HepG2 (cell line): ENCODE results near the gene ANO6. TPM values are rescaled to one million over a fixed set of nuclear protein-coding genes. Genes with fewer than 3 reads are reported as not detected.

Experiments used
- ATAC-seq: fragments of 200-7000 bp; cut with Tn5 transposase; 3 replicates; pipeline ENCODE4 v1.9.1; 2020; ENCODE audit warnings: mild to moderate bottlenecking, moderate library complexity
- BruUV-seq: library from RNA; stranded (reverse); fragments of 400-500 nt; replicated peaks from 2 replicates; lab custom pipeline; 2021; lab: Mats Ljungman, UMichigan
- CTCF ChIA-PET: fragments of 300-600 bp; formaldehyde crosslinking; extraction: SDS; loops from one replicate; lab custom pipeline; 2021; ENCODE audit warnings: low total read pairs, inconsistent platforms, low intra/inter-chr PET ratio; lab: Yijun Ruan, JAX
- POLR2A ChIA-PET: fragments of 350-600 bp; sonication (Branson Sonifier 250); formaldehyde crosslinking; loops from one replicate; lab custom pipeline; 2020; ENCODE audit warnings: antibody characterized with exemption, inconsistent platforms; lab: Yijun Ruan, JAX
- DNase-seq: peaks from one replicate; pipeline ENCODE4 v3.0.0-alpha.2; 2015; ENCODE audit warnings: low spot score
- FAIRE-seq: peaks from 3 replicates; lab custom pipeline; 2011; peaks lifted over from hg19 to GRCh38; lab: Jason Lieb, UNC
- H2AFZ ChIP-seq: one replicate; pipeline ENCODE4 v1.6.1; 2011; ENCODE audit warnings: low read length, inconsistent platforms
- H3K27ac ChIP-seq: fragments of 300-600 bp; 3 replicates; pipeline ENCODE4 v1.8.0; 2011; ENCODE audit warnings: mixed run types, mild to moderate bottlenecking, mixed read lengths, low read length, inconsistent platforms; ENCODE audit not compliant: insufficient read depth; ENCODE audit errors: extremely low read length
- H3K27me3 ChIP-seq, 2 experiments: fragments of 200-600 bp in 1 of 2; 2 replicates in 1 of 2; 3 replicates in 1 of 2; pipeline versions ENCODE4 v1.6.0 to v1.8.0; 2011; ENCODE audit warnings: low read length in 2 of 2, mild to moderate bottlenecking in 2 of 2, moderate library complexity in 2 of 2, inconsistent platforms in 1 of 2; ENCODE audit not compliant: insufficient read depth in 2 of 2, control insufficient read depth in 1 of 2
- H3K36me3 ChIP-seq, 2 experiments: fragments of 200-600 bp in 1 of 2; replicated peaks in 1 of 2; 2 replicates in 1 of 2; 3 replicates in 1 of 2; pipeline versions ENCODE4 v1.5.1 to v1.8.0; 2011; ENCODE audit warnings: low read length in 2 of 2, inconsistent platforms in 1 of 2; ENCODE audit not compliant: insufficient read depth in 2 of 2, control insufficient read depth in 1 of 2
- H3K4me1 ChIP-seq: 2 replicates; pipeline ENCODE4 v1.5.1; 2012; ENCODE audit warnings: low read length, inconsistent platforms; ENCODE audit not compliant: insufficient read depth
- H3K4me2 ChIP-seq: 2 replicates; pipeline ENCODE4 v1.6.0; 2011; ENCODE audit warnings: low read depth, low read length, inconsistent platforms
- H3K4me3 ChIP-seq, 3 experiments: fragments of 200-600 bp in 1 of 3; sonication (generic), shearing (Covaris generic) in 1 of 3; replicated peaks in 1 of 3; 2 replicates each; pipeline ENCODE4 v1.5.1; 2011 to 2016; ENCODE audit warnings: low read length in 3 of 3, inconsistent platforms in 2 of 3, low read depth in 2 of 3, mild to moderate bottlenecking in 2 of 3, control low read depth in 1 of 3, mixed read lengths in 1 of 3; ENCODE audit not compliant: insufficient read depth in 1 of 3
- H3K79me2 ChIP-seq: one replicate; pipeline ENCODE4 v1.6.1; 2011; ENCODE audit warnings: low read length, inconsistent platforms; ENCODE audit not compliant: insufficient read depth
- H3K9ac ChIP-seq: 2 replicates; pipeline ENCODE4 v1.6.0; 2011; ENCODE audit warnings: mild to moderate bottlenecking, low read depth, low read length, inconsistent platforms; ENCODE audit not compliant: insufficient read depth
- H3K9me3 ChIP-seq: 2 replicates; pipeline ENCODE4 v1.5.1; 2012; ENCODE audit warnings: mild to moderate bottlenecking, low read length
- H4K20me1 ChIP-seq: 2 replicates; pipeline ENCODE4 v1.6.0; 2011; ENCODE audit warnings: inconsistent platforms, mild to moderate bottlenecking, low read length, moderate library complexity; ENCODE audit not compliant: insufficient read depth
- ARNTL ChIP-seq: sonication (generic); formaldehyde crosslinking; IDR thresholded peaks from 2 replicates; pipeline ENCODE4 v1.4.0; 2020; ENCODE audit warnings: mild to moderate bottlenecking, missing genetic modification reagents
- DRAP1 ChIP-seq: IDR thresholded peaks from 2 replicates; pipeline ENCODE4 v1.6.1; 2016; ENCODE audit warnings: missing genetic modification reagents, missing compliant biosample characterization
- E2F2 ChIP-seq: sonication (generic); formaldehyde crosslinking; IDR thresholded peaks from 2 replicates; pipeline ENCODE4 v1.4.0; 2020; ENCODE audit warnings: missing genetic modification reagents, borderline replicate concordance
- GPN1 ChIP-seq: sonication (generic); formaldehyde crosslinking; IDR thresholded peaks from 2 replicates; pipeline ENCODE4 v1.5.1; 2020; ENCODE audit warnings: missing genetic modification reagents, borderline replicate concordance
- JARID2 ChIP-seq: sonication (generic); formaldehyde crosslinking; IDR thresholded peaks from 2 replicates; pipeline ENCODE4 v1.8.1; 2023; ENCODE audit warnings: missing genetic modification reagents, inconsistent platforms; ENCODE audit not compliant: insufficient replicate concordance
- KLF9 ChIP-seq: IDR thresholded peaks from 2 replicates; pipeline ENCODE4 v1.6.1; 2016; ENCODE audit warnings: low read depth
- MIER3 ChIP-seq: IDR thresholded peaks from 2 replicates; pipeline ENCODE4 v1.6.1; 2016; ENCODE audit warnings: missing compliant biosample characterization, borderline replicate concordance
- MTA3 ChIP-seq: sonication (generic); formaldehyde crosslinking; IDR thresholded peaks from 2 replicates; pipeline ENCODE4 v1.4.0; 2020; ENCODE audit warnings: missing genetic modification reagents
- PITX1 ChIP-seq: sonication (generic); formaldehyde crosslinking; IDR thresholded peaks from 2 replicates; pipeline ENCODE4 v1.5.1; 2020; ENCODE audit warnings: mild to moderate bottlenecking, missing genetic modification reagents
- SKIL ChIP-seq: sonication (generic); formaldehyde crosslinking; IDR thresholded peaks from 2 replicates; pipeline ENCODE4 v1.8.0; 2022; ENCODE audit warnings: missing genetic modification reagents, mild to moderate bottlenecking, moderate library complexity, borderline replicate concordance
- TERF1 ChIP-seq: sonication (generic); formaldehyde crosslinking; IDR thresholded peaks from 2 replicates; pipeline ENCODE4 v1.8.0; 2022; ENCODE audit warnings: mild to moderate bottlenecking, missing genetic modification reagents, moderate library complexity
- ZBTB37 ChIP-seq: sonication (generic); formaldehyde crosslinking; IDR thresholded peaks from 2 replicates; pipeline ENCODE4 v1.4.0; 2020; ENCODE audit warnings: mild to moderate bottlenecking, missing genetic modification reagents
- ZKSCAN1 ChIP-seq: fragments of 150-350 bp; IDR thresholded peaks from 2 replicates; pipeline ENCODE4 v1.6.1; 2014; ENCODE audit warnings: low read length
- ZNF124 ChIP-seq: sonication (generic); formaldehyde crosslinking; IDR thresholded peaks from 2 replicates; pipeline ENCODE4 v1.4.0; 2020; ENCODE audit warnings: missing genetic modification reagents
- ZNF335 ChIP-seq: sonication (generic); formaldehyde crosslinking; IDR thresholded peaks from 2 replicates; pipeline ENCODE4 v1.4.0; 2020; ENCODE audit warnings: missing genetic modification reagents
- ZSCAN29 ChIP-seq: sonication (generic); formaldehyde crosslinking; conservative IDR thresholded peaks from 2 replicates; pipeline ENCODE4 v1.4.0; 2020; ENCODE audit warnings: mild to moderate bottlenecking, missing genetic modification reagents
- WGBS: methylation state at CpG from one replicate; pipeline ENCODE4 v1.1.6; 2017; ENCODE audit warnings: low lambda C conversion rate; 5-methylcytosine and 5-hydroxymethylcytosine counted together
- in situ Hi-C: cut with HindIII; loops from 2 replicates; pipeline ENCODE4 v1.10.0; 2017; ENCODE audit warnings: low pct_unique_long_range_greater_than_20kb; ENCODE audit not compliant: extremely low pct_ligation_motif_present
- intact Hi-C: fragments of 100-400 bp; cut with micrococcal nuclease; formaldehyde crosslinking; loops from one replicate; pipeline ENCODE4 v1.10.0; 2022; ENCODE audit not compliant: unreplicated experiment
- polyA plus RNA-seq, 8 experiments: library from polyadenylated mRNA; depleted of rRNA in 3 of 8; stranded (reverse) in 7 of 8; unstranded in 1 of 8; fragments of >200 nt; fragmentation: Illumina TruSeq in 4 of 8; extraction: Trizol in 4 of 8; gene quantifications; 2 replicates each; pipeline versions ENCODE4 v1.2.1 to v1.2.3, GENCODE V29; 2011 to 2016; ENCODE audit warnings: low read depth in 4 of 8, missing spikeins in 1 of 8, mixed read lengths in 1 of 8; ENCODE audit not compliant: insufficient read depth in 1 of 8
- total RNA-seq, 5 experiments: library from RNA; depleted of rRNA; stranded (reverse); fragments of >200 nt; fragmentation: Illumina TruSeq; extraction: Trizol; gene quantifications; 2 replicates each; pipeline ENCODE4 v1.2.3, GENCODE V29; 2016; ENCODE audit warnings: low read depth in 1 of 5

Gene ANO6
- total and polyA plus RNA-seq, 2 of the 13 experiments (the other 11 are each of a cell fraction or from before 2014, with no cell fraction given) = 37.8 to 57.1 TPM

DNA sequence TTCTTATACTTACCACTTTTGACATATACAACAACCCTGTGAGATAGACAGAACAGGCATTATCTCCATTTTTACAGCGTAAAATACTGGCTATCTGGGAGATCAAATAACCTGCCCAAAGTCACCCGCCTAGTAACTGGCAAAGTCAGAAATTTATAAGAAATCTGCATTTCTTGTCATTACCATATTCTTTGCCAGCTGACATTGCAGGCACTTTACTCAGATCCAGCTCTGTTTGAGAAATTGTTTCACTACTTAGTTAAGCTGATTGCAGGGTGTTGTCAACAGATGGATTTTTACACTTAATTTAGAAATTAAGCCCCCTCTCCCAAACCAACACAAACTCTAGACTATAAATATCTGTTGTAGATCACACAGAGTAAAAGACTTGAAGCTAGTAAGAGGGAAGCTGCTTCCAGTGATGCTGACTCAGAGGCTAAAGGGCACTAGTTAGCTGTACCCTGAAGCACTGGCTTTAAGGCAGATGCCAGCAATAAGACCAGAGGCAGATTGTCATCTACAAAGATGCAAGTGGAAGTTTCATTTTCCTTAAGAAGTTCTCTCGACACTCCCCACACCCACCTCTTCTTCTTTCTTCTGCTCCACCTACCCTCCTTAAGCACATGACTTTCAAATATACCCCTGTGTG, 153.1 kb downstream of the ANO6 start:
- Histone ChIP-seq H2AFZ (no peak overlapping the region), H3K27ac (no peak overlapping the region), H3K4me1 (no peaks in the 10 kb centered on the region), H3K79me2 (no peaks in the 10 kb centered on the region), H3K36me3 (peaks cover 10 to 22% of the 10 kb centered on the region in 2 experiments; a peak in 4 of 5 replicates), H3K9ac (no peak overlapping the region), H3K27me3 (no peaks in the 10 kb centered on the region), H3K4me3 (no peak overlapping the region), H3K4me2 (no peak overlapping the region), H4K20me1 (no peaks in the 10 kb centered on the region), H3K9me3 (peaks cover 5% of the 10 kb centered on the region)
- ChIA-PET CTCF (no interaction called here), POLR2A (no interaction called here)
- DNase-seq = no peak
- in situ Hi-C loops (no loop called here), intact Hi-C loops (no loop called here)
- no TSS peak for BruUV-seq
- FAIRE-seq = no peak
- ATAC-seq = no peak
- 100% methylated on average over 3 of the region's 3 CpGs for WGBS
- TF ChIP-seq ZNF335 (CRISPR knock-in tag) (no peak), DRAP1 (CRISPR knock-in tag) (no peak), PITX1 (no peak), KLF9 (CRISPR knock-in tag) (no peak), MTA3 (CRISPR knock-in tag) (no peak), SKIL (CRISPR knock-in tag) (no peak), TERF1 (CRISPR knock-in tag) (no peak), ZNF124 (no peak), GPN1 (CRISPR knock-in tag) (no peak), JARID2 (CRISPR knock-in tag) (no peak), ZKSCAN1 (no peak), MIER3 (CRISPR knock-in tag) (no peak), ZSCAN29 (no peak), ARNTL (no peak), E2F2 (CRISPR knock-in tag) (no peak), ZBTB37 (CRISPR knock-in tag) (no peak)
- TF ChIP-seq, all 625 proteins: peak for 0
